ENCODE measurements around the gene DNASE2B. TPM values are rescaled to one million over a fixed set of nuclear protein-coding genes. Genes with fewer than 3 reads are reported as not detected.

DNASE2B gene
- polyA plus RNA-seq, 1 donor from 2014 or later, result 27.9 TPM

DNA sequence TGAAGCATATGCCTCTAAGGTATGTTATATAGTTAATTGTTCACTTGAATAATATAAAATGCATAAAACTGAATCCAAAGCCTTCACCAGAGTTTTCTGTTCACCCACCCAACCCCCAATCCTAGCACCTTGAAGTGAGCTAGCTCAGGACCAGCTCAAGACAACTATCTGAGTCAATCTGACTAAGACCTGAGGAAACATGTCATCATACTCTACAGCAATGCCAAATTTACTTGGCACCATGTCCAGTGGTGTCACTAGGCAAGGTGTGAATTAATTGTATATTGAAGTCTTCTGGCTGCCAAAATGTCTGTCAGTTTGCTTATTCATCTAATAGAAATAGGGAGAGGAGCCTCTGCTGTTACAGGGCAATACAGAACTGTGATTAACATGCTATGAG lies 3.8 kb downstream of the DNASE2B start:
- Histone ChIP-seq H3K27ac (ENCODE audit: low read length) (no peak overlapping the region), H3K4me2 (ENCODE audit: low read length) (no peak overlapping the region), H3K4me3 (ENCODE audit: low read length) (no peak overlapping the region), H3K9ac (ENCODE audit: low read length) (no peak overlapping the region), H3K79me2 (replicated peaks; ENCODE audit: insufficient read depth, low read length) (no peaks in the 10 kb centered on the region), H3K27me3 (ENCODE audit: insufficient read depth, low read depth, low read length) (no peaks in the 10 kb centered on the region), H4K20me1 (ENCODE audit: insufficient read depth) (no peaks in the 10 kb centered on the region), H3K9me2 (ENCODE audit: insufficient read depth, low read length) (no peaks in the 10 kb centered on the region), H3K9me3 (ENCODE audit: low read length) (no peaks in the 10 kb centered on the region), H3K36me3 (ENCODE audit: insufficient read depth, low read length) (no peaks in the 10 kb centered on the region), H3F3A (ENCODE audit: insufficient read depth, low read length, poor library complexity, severe bottlenecking) (peaks cover 8% of the 10 kb centered on the region), H2AFZ (ENCODE audit: low read depth, low read length) (no peak overlapping the region)
- no peak for TF ChIP-seq TAF1 (IDR thresholded peaks at IDR 0.05; ENCODE audit: low read depth)

DNA sequence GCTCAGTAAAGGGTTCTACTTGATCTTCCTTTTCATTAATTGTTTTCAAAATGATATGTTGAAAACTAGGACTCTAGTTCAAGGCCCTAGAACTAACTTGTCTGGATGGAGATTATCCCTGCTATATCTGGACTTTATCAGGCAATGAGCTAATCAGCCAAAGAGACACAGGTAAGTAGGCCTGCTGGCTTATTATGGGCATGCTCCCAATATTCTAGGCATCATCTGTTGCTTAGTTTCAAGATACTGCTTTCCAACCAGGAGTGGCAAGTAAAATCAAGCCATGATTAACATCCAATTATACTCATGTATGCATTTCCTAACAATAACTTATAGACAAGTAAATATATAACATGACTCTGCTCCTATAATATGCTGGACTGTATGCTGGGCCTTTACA lies 4.2 kb downstream of the DNASE2B start:
- H3F3A ChIP-seq (ENCODE audit: insufficient read depth, low read length, poor library complexity, severe bottlenecking), result peaks cover 9% of the 10 kb centered on the region
- TF ChIP-seq MXI1 (conservative IDR thresholded peaks at IDR 0.05; ENCODE audit: poor library complexity, severe bottlenecking) (no peak), EP300 (conservative IDR thresholded peaks at IDR 0.05; ENCODE audit: poor library complexity, severe bottlenecking) (no peak), TAF1 (IDR thresholded peaks at IDR 0.05; ENCODE audit: low read depth) (no peak), EZH2 (IDR thresholded peaks at IDR 0.05; ENCODE audit: borderline replicate concordance, insufficient read depth, low read length, poor library complexity, severe bottlenecking) (no peak), RAD21 (conservative IDR thresholded peaks at IDR 0.05) (no peak), POLR2AphosphoS5 (IDR thresholded peaks at IDR 0.05) (no peak), SMC3 (conservative IDR thresholded peaks at IDR 0.05; ENCODE audit: poor library complexity) (no peak)
- TF ChIP-seq, protein P1, sequence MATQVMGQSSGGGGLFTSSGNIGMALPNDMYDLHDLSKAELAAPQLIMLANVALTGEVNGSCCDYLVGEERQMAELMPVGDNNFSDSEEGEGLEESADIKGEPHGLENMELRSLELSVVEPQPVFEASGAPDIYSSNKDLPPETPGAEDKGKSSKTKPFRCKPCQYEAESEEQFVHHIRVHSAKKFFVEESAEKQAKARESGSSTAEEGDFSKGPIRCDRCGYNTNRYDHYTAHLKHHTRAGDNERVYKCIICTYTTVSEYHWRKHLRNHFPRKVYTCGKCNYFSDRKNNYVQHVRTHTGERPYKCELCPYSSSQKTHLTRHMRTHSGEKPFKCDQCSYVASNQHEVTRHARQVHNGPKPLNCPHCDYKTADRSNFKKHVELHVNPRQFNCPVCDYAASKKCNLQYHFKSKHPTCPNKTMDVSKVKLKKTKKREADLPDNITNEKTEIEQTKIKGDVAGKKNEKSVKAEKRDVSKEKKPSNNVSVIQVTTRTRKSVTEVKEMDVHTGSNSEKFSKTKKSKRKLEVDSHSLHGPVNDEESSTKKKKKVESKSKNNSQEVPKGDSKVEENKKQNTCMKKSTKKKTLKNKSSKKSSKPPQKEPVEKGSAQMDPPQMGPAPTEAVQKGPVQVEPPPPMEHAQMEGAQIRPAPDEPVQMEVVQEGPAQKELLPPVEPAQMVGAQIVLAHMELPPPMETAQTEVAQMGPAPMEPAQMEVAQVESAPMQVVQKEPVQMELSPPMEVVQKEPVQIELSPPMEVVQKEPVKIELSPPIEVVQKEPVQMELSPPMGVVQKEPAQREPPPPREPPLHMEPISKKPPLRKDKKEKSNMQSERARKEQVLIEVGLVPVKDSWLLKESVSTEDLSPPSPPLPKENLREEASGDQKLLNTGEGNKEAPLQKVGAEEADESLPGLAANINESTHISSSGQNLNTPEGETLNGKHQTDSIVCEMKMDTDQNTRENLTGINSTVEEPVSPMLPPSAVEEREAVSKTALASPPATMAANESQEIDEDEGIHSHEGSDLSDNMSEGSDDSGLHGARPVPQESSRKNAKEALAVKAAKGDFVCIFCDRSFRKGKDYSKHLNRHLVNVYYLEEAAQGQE (IDR thresholded peaks at IDR 0.05; ENCODE audit: borderline replicate concordance), result no peak
- TF ChIP-seq, protein P2, sequence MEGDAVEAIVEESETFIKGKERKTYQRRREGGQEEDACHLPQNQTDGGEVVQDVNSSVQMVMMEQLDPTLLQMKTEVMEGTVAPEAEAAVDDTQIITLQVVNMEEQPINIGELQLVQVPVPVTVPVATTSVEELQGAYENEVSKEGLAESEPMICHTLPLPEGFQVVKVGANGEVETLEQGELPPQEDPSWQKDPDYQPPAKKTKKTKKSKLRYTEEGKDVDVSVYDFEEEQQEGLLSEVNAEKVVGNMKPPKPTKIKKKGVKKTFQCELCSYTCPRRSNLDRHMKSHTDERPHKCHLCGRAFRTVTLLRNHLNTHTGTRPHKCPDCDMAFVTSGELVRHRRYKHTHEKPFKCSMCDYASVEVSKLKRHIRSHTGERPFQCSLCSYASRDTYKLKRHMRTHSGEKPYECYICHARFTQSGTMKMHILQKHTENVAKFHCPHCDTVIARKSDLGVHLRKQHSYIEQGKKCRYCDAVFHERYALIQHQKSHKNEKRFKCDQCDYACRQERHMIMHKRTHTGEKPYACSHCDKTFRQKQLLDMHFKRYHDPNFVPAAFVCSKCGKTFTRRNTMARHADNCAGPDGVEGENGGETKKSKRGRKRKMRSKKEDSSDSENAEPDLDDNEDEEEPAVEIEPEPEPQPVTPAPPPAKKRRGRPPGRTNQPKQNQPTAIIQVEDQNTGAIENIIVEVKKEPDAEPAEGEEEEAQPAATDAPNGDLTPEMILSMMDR (IDR thresholded peaks at IDR 0.05; ENCODE audit: poor library complexity, severe bottlenecking), result no peak
- no peak overlapping the region for H3K27ac ChIP-seq (ENCODE audit: low read length)
- H3K9me3 ChIP-seq (ENCODE audit: low read length), result no peaks in the 10 kb centered on the region
- no peak overlapping the region for H3K9ac ChIP-seq (ENCODE audit: low read length)
- no peaks in the 10 kb centered on the region for H4K20me1 ChIP-seq (ENCODE audit: insufficient read depth)
- no peak overlapping the region for H2AFZ ChIP-seq (ENCODE audit: low read depth, low read length)
- no peaks in the 10 kb centered on the region for H3K27me3 ChIP-seq (ENCODE audit: insufficient read depth, low read depth, low read length)
- no peaks in the 10 kb centered on the region for H3K9me2 ChIP-seq (ENCODE audit: insufficient read depth, low read length)
- no peak overlapping the region for H3K4me3 ChIP-seq (ENCODE audit: low read length)
- H3K4me2 ChIP-seq (ENCODE audit: low read length), result no peak overlapping the region
- no peaks in the 10 kb centered on the region for H3K36me3 ChIP-seq (ENCODE audit: insufficient read depth, low read length)
- no peaks in the 10 kb centered on the region for H3K79me2 ChIP-seq (replicated peaks; ENCODE audit: insufficient read depth, low read length)

DNA sequence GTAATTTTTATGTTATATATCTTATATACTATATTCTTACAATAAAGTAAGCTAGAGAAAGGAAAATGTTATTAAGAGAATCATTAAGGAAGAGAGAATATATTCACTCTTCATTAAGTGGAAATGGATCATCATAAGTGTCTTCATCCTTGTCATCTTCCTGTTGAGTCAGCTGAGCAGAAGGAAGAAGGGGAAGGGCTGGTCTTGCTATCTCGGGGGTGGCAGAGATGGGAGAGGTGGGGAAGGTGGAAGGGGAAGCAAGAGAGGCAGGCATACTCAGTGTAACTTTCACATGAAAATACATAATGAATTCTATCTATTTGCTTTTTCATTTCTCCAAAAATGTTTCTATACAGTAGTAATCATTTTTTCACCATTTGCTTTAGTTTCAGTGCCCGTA lies 5.1 kb downstream of the DNASE2B start:
- peaks cover 9% of the 10 kb centered on the region for H3F3A ChIP-seq (ENCODE audit: insufficient read depth, low read length, poor library complexity, severe bottlenecking)
- H3K9me3 ChIP-seq (ENCODE audit: low read length), result no peaks in the 10 kb centered on the region
- no peak overlapping the region for H3K4me2 ChIP-seq (ENCODE audit: low read length)
- H3K36me3 ChIP-seq (ENCODE audit: insufficient read depth, low read length), result no peaks in the 10 kb centered on the region
- H3K9ac ChIP-seq (ENCODE audit: low read length), result no peak overlapping the region
- H4K20me1 ChIP-seq (ENCODE audit: insufficient read depth), result no peaks in the 10 kb centered on the region
- no peaks in the 10 kb centered on the region for H3K9me2 ChIP-seq (ENCODE audit: insufficient read depth, low read length)
- H2AFZ ChIP-seq (ENCODE audit: low read depth, low read length), result no peak overlapping the region
- no peaks in the 10 kb centered on the region for H3K27me3 ChIP-seq (ENCODE audit: insufficient read depth, low read depth, low read length)
- H3K27ac ChIP-seq (ENCODE audit: low read length), result no peak overlapping the region
- H3K79me2 ChIP-seq (replicated peaks; ENCODE audit: insufficient read depth, low read length), result no peaks in the 10 kb centered on the region
- TF ChIP-seq, protein P2 (IDR thresholded peaks at IDR 0.05; ENCODE audit: poor library complexity, severe bottlenecking), result no peak
- TF ChIP-seq, protein P1 (IDR thresholded peaks at IDR 0.05; ENCODE audit: borderline replicate concordance), result no peak
- no peak for TF ChIP-seq SMC3 (conservative IDR thresholded peaks at IDR 0.05; ENCODE audit: poor library complexity)
- TF ChIP-seq EP300 (conservative IDR thresholded peaks at IDR 0.05; ENCODE audit: poor library complexity, severe bottlenecking), result no peak
- no peak for TF ChIP-seq POLR2AphosphoS5 (IDR thresholded peaks at IDR 0.05)
- TF ChIP-seq TAF1 (IDR thresholded peaks at IDR 0.05; ENCODE audit: low read depth), result no peak
- H3K4me3 ChIP-seq (ENCODE audit: low read length), result no peak overlapping the region
